Measurements from ENCODE around the gene RAB13.
"Not testable (repeated sequence)": the region's sequence is repeated elsewhere in the genome, so short reads cannot be mapped to it uniquely, and the experiment has no call there.

The RAB13 gene

GRCh38 chr1:153985941-153986761 is at the start of gene RAB13:
Gene RAB13, minus strand, starts transcription at chr1:153986339. Its CDS starts 103 bp downstream, at chr1:153986236.
- DNase-seq (ENCODE audit: extremely low spot score, insufficient read length, low read depth) (no peak), FAIRE-seq (no peak)

DNA sequence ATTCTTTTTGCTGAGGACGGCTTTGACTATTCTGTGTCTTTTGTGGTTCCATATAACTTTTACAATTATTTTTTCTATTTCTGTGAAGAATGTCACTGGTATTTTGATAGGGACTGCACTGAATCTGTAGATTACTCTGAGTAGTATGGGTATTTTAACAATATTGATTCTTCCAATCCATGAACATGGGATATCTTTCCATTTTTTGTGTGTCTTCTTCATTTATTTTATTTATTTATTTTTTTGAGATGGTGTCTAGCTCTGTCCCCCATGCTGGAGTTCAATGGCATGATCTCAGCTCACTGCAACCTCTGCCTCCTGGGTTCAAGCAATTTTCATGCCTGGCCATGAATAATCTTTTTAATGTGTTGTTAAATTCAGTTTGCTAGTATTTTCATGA is 47.6 kb upstream of the RAB13 start:
- FAIRE-seq: not testable (repeated sequence)

DNA sequence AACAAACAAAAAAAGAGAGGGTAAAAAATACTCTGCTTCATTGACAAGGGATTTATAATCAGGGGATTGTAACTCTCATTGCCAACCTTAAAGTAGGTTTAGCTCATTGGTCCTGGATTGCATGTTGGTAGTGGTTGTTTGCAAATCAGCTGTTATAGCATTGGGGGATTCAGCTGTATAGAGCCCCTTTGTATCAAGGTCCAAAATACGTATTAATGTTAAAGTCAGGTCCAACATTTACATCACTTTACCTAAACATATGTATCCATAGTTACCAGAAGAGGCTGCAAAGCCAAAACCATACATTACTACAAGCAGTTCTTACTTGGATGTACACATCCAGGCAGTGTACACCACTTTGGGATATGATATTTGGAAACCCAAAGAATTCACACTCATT is 33.8 kb upstream of the RAB13 start:
- FAIRE-seq: no peak
- DNase-seq (ENCODE audit: extremely low spot score, insufficient read length, low read depth): no peak

More for the DNA sequence above, 47.6 kb upstream of the RAB13 start:
- not testable (repeated sequence) for DNase-seq (ENCODE audit: extremely low spot score, insufficient read length, low read depth)

GRCh38 chr1:154019269-154019668 is 33.1 kb upstream of the RAB13 start:
- no peak for FAIRE-seq

DNA sequence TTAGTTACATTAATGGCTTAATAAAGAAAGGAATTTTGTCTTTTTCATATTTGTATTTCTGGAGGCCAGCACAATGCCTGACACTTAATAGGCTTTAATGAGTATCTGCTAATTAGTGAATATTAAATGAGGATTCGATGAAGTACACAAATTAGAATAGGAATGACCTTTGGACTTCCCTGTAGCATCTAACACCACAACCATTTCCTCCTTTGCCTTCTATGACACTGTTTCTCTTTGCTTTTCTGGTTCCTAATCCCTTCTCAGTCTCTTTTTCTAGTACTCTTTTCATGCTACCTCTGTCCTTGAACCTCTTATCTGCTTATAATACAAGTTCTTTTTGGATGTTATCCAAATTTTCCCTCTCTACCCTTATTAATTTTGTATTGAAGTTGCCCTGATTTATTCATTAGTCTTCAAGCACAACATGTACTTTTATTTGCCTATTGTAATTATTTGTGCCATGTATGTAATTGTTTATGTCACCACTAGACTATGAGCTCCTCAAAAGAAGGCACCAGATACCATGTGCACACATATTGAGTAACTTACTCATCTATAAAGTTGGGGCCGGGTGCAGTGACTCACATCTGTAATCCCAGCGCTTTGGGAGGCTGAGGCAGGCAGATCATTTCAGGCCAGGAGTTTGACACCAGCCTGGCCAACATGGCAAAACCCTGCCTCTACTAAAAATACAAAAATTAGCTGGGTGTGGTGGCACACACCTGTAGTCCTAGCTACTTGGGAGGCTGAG is 28.2 kb upstream of the RAB13 start:
- FAIRE-seq (no peak), DNase-seq (ENCODE audit: extremely low spot score, insufficient read length, low read depth) (no peak)

More at GRCh38 chr1:154019269-154019668, 33.1 kb upstream of the RAB13 start:
- DNase-seq (ENCODE audit: extremely low spot score, insufficient read length, low read depth): no peak

- FAIRE-seq; DNase-seq (ENCODE audit: extremely low spot score, insufficient read length, low read depth): not testable (repeated sequence)
Measured at GRCh38 chr1:154012543-154012942, 26.4 kb upstream of the RAB13 start.

DNA sequence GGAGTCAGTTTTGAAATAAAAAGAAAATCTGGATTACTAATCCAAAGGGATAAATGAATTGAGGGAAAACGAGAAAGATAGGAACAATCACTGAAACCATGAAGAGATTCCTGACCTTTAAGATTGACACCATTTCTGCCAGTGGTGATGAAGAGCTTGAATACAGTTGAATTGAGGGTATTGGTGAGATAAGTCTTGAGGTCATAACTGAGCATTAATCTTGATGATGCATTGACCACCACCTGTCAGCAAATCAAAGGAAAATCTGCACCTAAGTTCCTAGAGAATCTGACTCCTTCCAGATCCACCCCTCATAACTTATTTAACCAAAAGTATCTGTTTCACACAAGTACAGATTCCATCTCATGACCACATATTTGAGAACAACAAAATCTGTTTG is 26.0 kb upstream of the RAB13 start:
- FAIRE-seq (no peak), DNase-seq (ENCODE audit: extremely low spot score, insufficient read length, low read depth) (no peak)

DNA sequence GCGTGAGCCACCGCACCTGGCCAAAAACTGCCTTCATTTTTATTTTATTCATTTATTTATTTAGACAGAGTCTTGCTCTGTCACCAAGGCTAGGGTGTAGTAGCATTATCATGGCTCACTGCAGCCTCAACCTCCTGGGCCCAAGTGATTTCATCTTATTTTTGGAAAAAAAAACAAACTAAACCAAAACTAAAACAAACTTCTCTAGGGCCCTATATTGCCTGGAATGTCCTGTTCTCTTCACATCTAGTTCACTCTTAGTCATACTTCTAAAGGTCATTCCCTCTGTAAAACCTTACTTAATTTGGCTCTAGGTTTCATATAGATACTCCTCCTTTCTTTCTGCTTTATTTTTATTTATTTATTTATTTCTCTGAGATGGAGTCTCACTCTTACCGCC is 20.0 kb upstream of the RAB13 start:
- DNase-seq (ENCODE audit: extremely low spot score, insufficient read length, low read depth) (no peak), FAIRE-seq (no peak)

- DNase-seq (ENCODE audit: extremely low spot score, insufficient read length, low read depth) (no peak), FAIRE-seq (no peak)
Measured at GRCh38 chr1:154000420-154000819, 14.3 kb upstream of the RAB13 start.

- not testable (repeated sequence) for DNase-seq (ENCODE audit: extremely low spot score, insufficient read length, low read depth); FAIRE-seq
Measured at GRCh38 chr1:153996882-153997281, 10.7 kb upstream of the RAB13 start.

- FAIRE-seq (no peak), DNase-seq (ENCODE audit: extremely low spot score, insufficient read length, low read depth) (no peak)
Measured at GRCh38 chr1:153995640-153996039, 9.5 kb upstream of the RAB13 start.

DNA sequence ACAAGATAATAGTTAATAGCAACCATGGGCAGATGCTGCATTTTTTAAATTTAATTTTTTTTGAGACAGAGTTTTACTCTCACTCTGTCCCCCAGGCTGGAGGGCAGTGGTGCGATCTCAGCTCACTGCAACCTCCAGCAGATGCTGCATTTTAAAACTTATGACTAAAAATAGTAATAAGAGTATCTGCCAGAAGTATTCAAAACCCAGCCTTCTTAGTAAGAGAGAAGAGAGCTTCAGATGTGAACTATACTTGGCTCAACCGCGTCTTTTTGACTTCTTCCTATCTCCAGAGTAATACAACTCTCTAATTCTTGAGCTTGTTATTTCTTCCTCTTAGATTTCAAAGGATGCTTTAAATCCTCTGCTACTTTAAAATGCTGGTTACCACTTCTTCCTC is 9.1 kb upstream of the RAB13 start:
- DNase-seq (ENCODE audit: extremely low spot score, insufficient read length, low read depth) (no peak), FAIRE-seq (no peak)

GRCh38 chr1:153991806-153992205 is 5.7 kb upstream of the RAB13 start:
- FAIRE-seq: no peak

DNA sequence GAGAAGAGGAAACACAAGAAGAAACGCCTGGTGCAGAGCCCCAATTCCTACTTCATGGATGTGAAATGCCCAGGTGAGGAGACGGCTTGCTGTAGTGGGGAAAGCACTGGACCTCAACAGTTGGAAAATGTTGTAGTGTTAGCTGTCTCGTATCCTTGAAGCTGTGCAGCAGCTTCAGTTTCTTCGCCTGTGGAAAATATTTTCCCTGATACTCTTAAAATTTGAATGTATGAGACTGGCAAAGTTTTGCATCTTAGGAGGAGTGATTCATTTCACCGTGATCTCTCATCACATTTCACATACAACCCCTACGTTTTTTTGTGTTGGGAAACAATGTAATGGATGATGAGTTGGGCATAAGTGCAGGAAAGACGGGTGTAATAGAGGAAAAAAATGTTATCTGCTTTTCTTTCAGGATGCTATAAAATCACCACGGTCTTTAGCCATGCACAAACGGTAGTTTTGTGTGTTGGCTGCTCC is 5.1 kb upstream of the RAB13 start:
- DNase-seq (ENCODE audit: extremely low spot score, insufficient read length, low read depth) (no peak), FAIRE-seq (no peak)

More at GRCh38 chr1:153991806-153992205, 5.7 kb upstream of the RAB13 start:
- no peak for DNase-seq (ENCODE audit: extremely low spot score, insufficient read length, low read depth)

GRCh38 chr1:153990468-153991150 is 4.5 kb upstream of the RAB13 start, which contains the start of gene RPS27:
Gene RPS27, plus strand, starts transcription at chr1:153990762. Its CDS starts 35 bp downstream, at chr1:153990797.
- FAIRE-seq: peak; percentile 98
- DNase-seq (ENCODE audit: extremely low spot score, insufficient read length, low read depth): peak; percentile 89

DNA sequence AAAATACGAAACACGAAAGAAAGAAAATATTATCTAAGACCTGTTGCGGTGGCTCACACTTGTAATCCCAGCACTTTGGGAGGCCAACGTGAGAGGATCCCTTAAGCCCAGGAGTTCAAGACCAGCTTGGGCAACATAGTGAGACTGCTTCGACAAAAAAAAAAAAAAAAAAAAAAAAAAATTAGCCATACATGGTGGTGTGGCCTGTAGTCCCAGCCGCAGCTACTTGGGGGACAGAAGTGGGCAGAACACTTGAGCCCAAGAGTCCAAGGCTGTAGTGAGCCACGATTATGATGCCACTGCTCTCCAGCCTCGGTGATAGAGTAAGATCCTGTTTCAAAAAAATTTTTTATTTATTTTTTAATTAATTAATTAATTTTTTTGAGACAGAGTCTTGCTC is 1.5 kb upstream of the RAB13 start:
- FAIRE-seq (no peak), DNase-seq (ENCODE audit: extremely low spot score, insufficient read length, low read depth) (no peak)

DNA sequence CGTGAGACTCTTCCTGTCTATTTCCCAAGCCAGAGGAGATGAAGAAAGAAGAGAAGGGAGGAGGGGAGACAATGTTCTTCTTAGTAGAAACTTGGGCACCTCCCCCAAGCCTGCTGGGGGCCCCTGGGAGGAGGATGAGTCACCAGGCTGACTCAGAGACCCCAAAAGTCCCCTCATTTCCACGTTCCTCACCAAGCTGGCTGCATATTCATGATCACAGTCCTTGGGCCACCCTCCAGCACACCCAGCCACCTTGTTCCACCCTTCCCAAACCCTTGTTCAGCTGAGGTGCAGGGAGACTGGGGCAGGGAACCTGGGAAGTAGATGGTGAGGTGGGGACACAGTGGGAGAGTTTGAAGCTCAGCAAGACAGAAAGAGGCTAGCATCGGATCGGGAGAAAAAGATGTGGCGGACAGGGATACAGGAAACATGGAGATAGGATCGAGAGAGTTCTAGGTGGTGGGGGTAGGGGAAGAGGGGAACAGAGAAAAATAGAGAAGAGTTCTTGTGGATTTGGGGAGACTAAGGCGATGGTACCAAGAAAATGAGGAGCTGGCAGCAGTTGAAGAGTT is 712 bp downstream of the RAB13 start:
- FAIRE-seq (no peak), DNase-seq (ENCODE audit: extremely low spot score, insufficient read length, low read depth) (no peak)

DNA sequence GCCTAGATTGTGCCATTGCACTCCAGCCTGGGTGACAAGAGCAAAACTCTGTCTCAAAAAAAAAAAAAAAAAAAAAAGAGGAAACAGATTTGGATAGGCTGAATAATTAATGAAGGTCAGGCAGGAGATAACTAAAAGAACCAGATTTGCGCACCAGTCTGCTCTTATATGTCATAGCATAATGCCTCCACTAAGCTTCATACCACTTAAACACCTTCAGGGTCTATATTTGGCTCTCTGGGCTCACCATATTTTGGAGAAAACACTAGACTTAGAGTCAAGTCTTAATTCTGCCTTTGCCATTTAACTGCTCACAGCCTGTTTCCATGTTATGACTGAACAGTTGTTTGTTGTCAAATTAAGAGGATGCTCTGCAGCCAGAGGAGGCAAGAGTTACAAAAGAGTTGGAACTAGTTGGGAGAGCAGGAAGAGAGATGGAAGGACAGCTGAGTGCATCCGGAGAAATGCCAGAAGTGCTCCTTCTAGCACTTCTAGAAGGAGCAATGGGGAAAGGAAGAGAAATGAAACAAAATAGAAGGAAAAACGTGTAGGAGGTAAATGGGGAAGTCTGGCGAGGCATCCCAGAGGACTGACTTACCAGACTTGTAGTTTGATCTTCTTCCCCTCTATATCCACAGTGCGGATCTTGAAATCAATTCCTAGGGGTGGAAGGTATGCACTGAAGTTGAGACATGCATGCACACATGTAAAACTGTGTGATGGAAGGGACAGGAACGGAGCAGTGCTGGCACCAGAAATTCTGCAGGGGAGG is 1.8 kb downstream of the RAB13 start:
- DNase-seq (ENCODE audit: extremely low spot score, insufficient read length, low read depth) (no peak), FAIRE-seq (no peak)

- FAIRE-seq: not testable (repeated sequence)
Measured at GRCh38 chr1:153981735-153982134, 4.4 kb downstream of the RAB13 start.

More at GRCh38 chr1:153981735-153982134, 4.4 kb downstream of the RAB13 start:
- DNase-seq (ENCODE audit: extremely low spot score, insufficient read length, low read depth): not testable (repeated sequence)

All from GM18507 (cell line).